GM18870 (cell line): ENCODE data around the gene BTN2A1.
"Not testable (repeated sequence)": the region's sequence is repeated elsewhere in the genome, so short reads cannot be mapped to it uniquely, and the experiment has no call there.

Experiments used
- ATAC-seq: cut with Tn5 transposase; IDR thresholded peaks from one replicate; pipeline ENCODE4 v1.9.1; 2021; ENCODE audit warnings: moderate library complexity; ENCODE audit not compliant: unreplicated experiment

The BTN2A1 gene

GRCh38 chr6:26489996-26490964 is 32.5 kb downstream of the BTN2A1 start:
- ATAC-seq, result no peak

GRCh38 chr6:26491604-26492003 is 33.8 kb downstream of the BTN2A1 start:
- no peak for ATAC-seq

- ATAC-seq, result no peak
These were observed 35.5 kb downstream of the BTN2A1 start for GRCh38 chr6:26493258-26493657.

- no peak for ATAC-seq
These were observed 36.4 kb downstream of the BTN2A1 start for GRCh38 chr6:26494117-26494516.

- ATAC-seq, result no peak
These were observed 37.5 kb downstream of the BTN2A1 start for GRCh38 chr6:26495281-26495680.

- ATAC-seq, result no peak
These were observed 39.9 kb downstream of the BTN2A1 start for GRCh38 chr6:26497610-26498009.

GRCh38 chr6:26500102-26500501 is 42.3 kb downstream of the BTN2A1 start, which contains the start of gene BTN1A1:
Gene BTN1A1 (plus strand): TSS chr6:26500303. CDS start chr6:26501287, 984 bp downstream.
- ATAC-seq, result no peak

GRCh38 chr6:26501482-26501986 is 43.8 kb downstream of the BTN2A1 start:
- ATAC-seq, result no peak

GRCh38 chr6:26502165-26502564 is 44.4 kb downstream of the BTN2A1 start:
- no peak for ATAC-seq

GRCh38 chr6:26502626-26503025 is 44.9 kb downstream of the BTN2A1 start:
- ATAC-seq, result no peak

GRCh38 chr6:26507658-26508057 is 49.9 kb downstream of the BTN2A1 start:
- ATAC-seq, result no peak

- not testable (repeated sequence) for ATAC-seq
These were observed 53.3 kb downstream of the BTN2A1 start for GRCh38 chr6:26511033-26511432.

GRCh38 chr6:26514984-26515383 is 57.2 kb downstream of the BTN2A1 start:
- ATAC-seq, result no peak

GRCh38 chr6:26516481-26517427 is 59.0 kb downstream of the BTN2A1 start:
- no peak for ATAC-seq
